DND-41 (cell line): ENCODE measurements around the gene ICE2.

ENCODE experiments used
- EZH2 ChIP-seq: IDR thresholded peaks from 3 replicates; pipeline ENCODE4 v1.6.1; 2012; ENCODE audit warnings: borderline replicate concordance, low read depth, mild to moderate bottlenecking, moderate library complexity, low read length, inconsistent platforms; ENCODE audit not compliant: severe bottlenecking
- TF ChIP-seq, protein P1 (sequence below): IDR thresholded peaks from 2 replicates; pipeline ENCODE4 v1.5.1; 2012; ENCODE audit warnings: borderline replicate concordance, low read length, moderate library complexity, mild to moderate bottlenecking; ENCODE audit not compliant: poor library complexity, severe bottlenecking; ENCODE audit errors: extremely low read depth

DNA sequence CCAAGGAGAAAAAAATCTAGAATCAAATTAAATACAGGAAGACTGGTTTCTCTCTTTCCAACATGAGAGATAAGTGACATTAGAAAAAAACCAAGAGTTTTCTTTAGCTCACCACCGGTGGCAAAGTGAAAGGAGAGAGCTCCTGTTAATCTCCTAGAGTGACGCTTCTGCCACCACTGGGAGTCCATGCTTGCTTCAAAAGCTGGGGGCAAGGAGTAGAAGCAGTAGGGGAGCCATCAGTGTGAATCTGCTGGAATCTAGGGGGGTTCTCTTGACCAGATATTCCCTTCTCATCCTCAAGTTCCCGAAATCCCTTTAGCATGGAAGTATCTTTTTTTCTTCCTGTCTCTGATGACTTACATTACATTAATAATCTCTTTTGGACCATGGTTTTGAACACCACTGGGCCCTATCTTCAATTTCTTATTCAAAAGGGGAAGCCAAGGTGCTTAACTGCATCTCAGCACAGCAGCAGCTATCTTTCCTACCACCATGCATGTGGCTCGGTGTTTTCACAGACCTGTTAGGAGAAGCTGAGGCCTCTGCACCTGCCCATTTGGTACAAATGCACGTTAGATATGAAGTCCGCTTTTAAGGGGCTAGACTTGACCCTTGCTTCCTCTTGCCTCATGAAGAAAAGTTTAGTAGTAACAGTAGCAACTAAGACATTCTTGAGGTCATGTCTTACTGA, 6.6 kb upstream of the ICE2 start:
- TF ChIP-seq EZH2: no peak
- TF ChIP-seq, protein P1, sequence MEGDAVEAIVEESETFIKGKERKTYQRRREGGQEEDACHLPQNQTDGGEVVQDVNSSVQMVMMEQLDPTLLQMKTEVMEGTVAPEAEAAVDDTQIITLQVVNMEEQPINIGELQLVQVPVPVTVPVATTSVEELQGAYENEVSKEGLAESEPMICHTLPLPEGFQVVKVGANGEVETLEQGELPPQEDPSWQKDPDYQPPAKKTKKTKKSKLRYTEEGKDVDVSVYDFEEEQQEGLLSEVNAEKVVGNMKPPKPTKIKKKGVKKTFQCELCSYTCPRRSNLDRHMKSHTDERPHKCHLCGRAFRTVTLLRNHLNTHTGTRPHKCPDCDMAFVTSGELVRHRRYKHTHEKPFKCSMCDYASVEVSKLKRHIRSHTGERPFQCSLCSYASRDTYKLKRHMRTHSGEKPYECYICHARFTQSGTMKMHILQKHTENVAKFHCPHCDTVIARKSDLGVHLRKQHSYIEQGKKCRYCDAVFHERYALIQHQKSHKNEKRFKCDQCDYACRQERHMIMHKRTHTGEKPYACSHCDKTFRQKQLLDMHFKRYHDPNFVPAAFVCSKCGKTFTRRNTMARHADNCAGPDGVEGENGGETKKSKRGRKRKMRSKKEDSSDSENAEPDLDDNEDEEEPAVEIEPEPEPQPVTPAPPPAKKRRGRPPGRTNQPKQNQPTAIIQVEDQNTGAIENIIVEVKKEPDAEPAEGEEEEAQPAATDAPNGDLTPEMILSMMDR: no peak
